ENCODE data around the gene SLFN12.

GRCh38 chr17:35390663-35391062 is 41.6 kb downstream of the SLFN12 start:
- no peak for TF ChIP-seq ZNF274 (IDR thresholded peaks at IDR 0.05; ENCODE audit: low read depth, low read length)
- no peak for TF ChIP-seq YY1 (IDR thresholded peaks at IDR 0.05; ENCODE audit: insufficient read depth, insufficient read length)
- TF ChIP-seq SUZ12 (IDR thresholded peaks at IDR 0.05; ENCODE audit: extremely low read depth, insufficient read depth, insufficient read length), result no peak
